GM19395 (cell line): ENCODE measurements around the gene ANKIB1.
"Not testable (repeated sequence)": the region's sequence is repeated elsewhere in the genome, so short reads cannot be mapped to it uniquely, and the experiment has no call there.

Source experiments
- ATAC-seq: cut with Tn5 transposase; IDR thresholded peaks from one replicate; pipeline ENCODE4 v1.9.1; 2021; ENCODE audit warnings: mild to moderate bottlenecking, moderate library complexity; ENCODE audit not compliant: unreplicated experiment

The ANKIB1 gene

GRCh38 chr7:92245487-92246359 is at the start of gene ANKIB1, which contains the start of gene KRIT1:
Gene ANKIB1 (plus strand): TSS chr7:92245974. CDS start chr7:92294979, 49,005 bp downstream.
Gene KRIT1 (minus strand): TSS chr7:92245914. CDS start chr7:92242135, 3,779 bp downstream.
- peak; percentile 83 for ATAC-seq

- no peak for ATAC-seq
Observed at GRCh38 chr7:92200791-92201190, 45.0 kb upstream of the ANKIB1 start.

- ATAC-seq: no peak
Observed at GRCh38 chr7:92205987-92206386, 39.8 kb upstream of the ANKIB1 start.

GRCh38 chr7:92206672-92207071 is 39.1 kb upstream of the ANKIB1 start:
- no peak for ATAC-seq

GRCh38 chr7:92221766-92222165 is 24.0 kb upstream of the ANKIB1 start:
- no peak for ATAC-seq

- no peak for ATAC-seq
Observed at GRCh38 chr7:92226981-92227380, 18.8 kb upstream of the ANKIB1 start.

- ATAC-seq: no peak
Observed at GRCh38 chr7:92228100-92228499, 17.7 kb upstream of the ANKIB1 start.

- ATAC-seq: no peak
Observed at GRCh38 chr7:92228742-92229141, 17.0 kb upstream of the ANKIB1 start.

GRCh38 chr7:92230547-92230946 is 15.2 kb upstream of the ANKIB1 start:
- ATAC-seq: no peak

- ATAC-seq: no peak
Observed at GRCh38 chr7:92242972-92243371, 2.8 kb upstream of the ANKIB1 start.

GRCh38 chr7:92244808-92245486 is 827 bp upstream of the ANKIB1 start:
- peak; percentile 6 for ATAC-seq

- peak; percentile 40 for ATAC-seq
Observed at GRCh38 chr7:92246360-92247101, 757 bp downstream of the ANKIB1 start.

- no peak for ATAC-seq
Observed at GRCh38 chr7:92250603-92251002, 4.8 kb downstream of the ANKIB1 start.

GRCh38 chr7:92251181-92251580 is 5.4 kb downstream of the ANKIB1 start:
- no peak for ATAC-seq

- no peak for ATAC-seq
Observed at GRCh38 chr7:92253251-92253650, 7.5 kb downstream of the ANKIB1 start.

GRCh38 chr7:92254800-92255199 is 9.0 kb downstream of the ANKIB1 start:
- not testable (repeated sequence) for ATAC-seq

- ATAC-seq: no peak
Observed at GRCh38 chr7:92255308-92255707, 9.5 kb downstream of the ANKIB1 start.

GRCh38 chr7:92259062-92259461 is 13.3 kb downstream of the ANKIB1 start:
- ATAC-seq: no peak

GRCh38 chr7:92259610-92260247 is 14.0 kb downstream of the ANKIB1 start:
- ATAC-seq: no peak

- ATAC-seq: no peak
Observed at GRCh38 chr7:92260248-92260781, 14.5 kb downstream of the ANKIB1 start.
